Right atrium auricular region (tissue), 2 donors: Measurements from ENCODE around the gene TLX1. TPM values are rescaled to one million over a fixed set of nuclear protein-coding genes. Genes with fewer than 3 reads are reported as not detected.

ENCODE experiments used
- DNase-seq: peaks from one replicate; pipeline ENCODE4 v3.0.0-alpha.2; 2019; ENCODE audit warnings: low spot score
- H3K27ac ChIP-seq, 2 donors: fragments of 200-600 bp; sonication (generic); 1 replicate in 1 of 2; 2 replicates in 1 of 2; pipeline ENCODE4 v1.5.1; 2016 to 2019
- H3K27me3 ChIP-seq, 2 donors: fragments of 200-600 bp; sonication (generic); one replicate each; pipeline versions ENCODE4 v1.5.1 to v1.6.0; 2017 to 2019
- H3K36me3 ChIP-seq: fragments of 200-600 bp; sonication (generic); one replicate; pipeline ENCODE4 v1.5.1; 2016
- H3K4me1 ChIP-seq, 2 donors: fragments of 200-600 bp; sonication (generic); one replicate each; pipeline versions ENCODE4 v1.5.1 to v1.6.0; 2017 to 2019
- H3K4me3 ChIP-seq, 2 donors: fragments of 200-600 bp; sonication (generic); 1 replicate in 1 of 2; 2 replicates in 1 of 2; pipeline ENCODE4 v1.5.1; 2017 to 2019; ENCODE audit warnings: mild to moderate bottlenecking in 1 of 2, moderate library complexity in 1 of 2
- H3K9me3 ChIP-seq, 2 donors: fragments of 200-600 bp; sonication (generic); one replicate each; pipeline ENCODE4 v1.5.1; 2019
- CTCF ChIP-seq, 2 donors: fragments of 200-600 bp; sonication (generic); IDR thresholded peaks; one replicate each; pipeline ENCODE4 v1.5.1; 2019; ENCODE audit warnings: antibody characterized with exemption in 2 of 2
- total RNA-seq, 2 donors: library from RNA; depleted of rRNA; stranded (reverse); fragments of >200 nt; gene quantifications; one replicate each; pipeline ENCODE4 v1.1.0, GENCODE V29; 2016

Gene TLX1
- total RNA-seq, 2 donors from 2014 or later = not detected

GRCh38 chr10:101141616-101142532 lies 10.8 kb downstream of the TLX1 start:
- Histone ChIP-seq H3K36me3 (no peaks in the 10 kb centered on the region), H3K9me3 (no peaks in the 10 kb centered on the region), H3K4me1 (peaks cover 0 to 26% of the 10 kb centered on the region in 2 donors), H3K27me3 (peaks cover 41 to 64% of the 10 kb centered on the region in 2 donors), H3K27ac (no peak overlapping the region), H3K4me3 (no peak overlapping the region)
- DNase-seq = peak; percentile 84
- TF ChIP-seq CTCF (IDR thresholded peaks at IDR 0.05) = peak; percentile 95 to 96

- H3K36me3 ChIP-seq = no peaks in the 10 kb centered on the region
- H3K9me3 ChIP-seq = no peaks in the 10 kb centered on the region
- H3K4me3 ChIP-seq = no peak overlapping the region
- H3K27me3 ChIP-seq = peaks cover 42 to 72% of the 10 kb centered on the region in 2 donors
- no peak overlapping the region for H3K27ac ChIP-seq
- DNase-seq = no peak
- peak in 1 of 2 donors; percentile 17 for TF ChIP-seq CTCF (IDR thresholded peaks at IDR 0.05)
- H3K4me1 ChIP-seq = peaks cover 0 to 26% of the 10 kb centered on the region in 2 donors
Observed at GRCh38 chr10:101142533-101143344, 11.6 kb downstream of the TLX1 start.

GRCh38 chr10:101143345-101143630 lies 12.2 kb downstream of the TLX1 start:
- DNase-seq = no peak
- Histone ChIP-seq H3K9me3 (no peaks in the 10 kb centered on the region), H3K4me3 (no peak overlapping the region), H3K36me3 (no peaks in the 10 kb centered on the region), H3K27me3 (peaks cover 43 to 74% of the 10 kb centered on the region in 2 donors), H3K27ac (no peak overlapping the region), H3K4me1 (peaks cover 0 to 26% of the 10 kb centered on the region in 2 donors)
- TF ChIP-seq CTCF (IDR thresholded peaks at IDR 0.05) = no peak

- Histone ChIP-seq H3K4me1 (peaks cover 0 to 26% of the 10 kb centered on the region in 2 donors), H3K4me3 (no peak overlapping the region), H3K27me3 (peaks cover 35 to 66% of the 10 kb centered on the region in 2 donors), H3K27ac (no peak overlapping the region), H3K9me3 (peaks cover 0 to 3% of the 10 kb centered on the region in 2 donors), H3K36me3 (no peaks in the 10 kb centered on the region)
- DNase-seq = no peak
- TF ChIP-seq CTCF (IDR thresholded peaks at IDR 0.05) = no peak
Observed at GRCh38 chr10:101144053-101144452, 13.0 kb downstream of the TLX1 start.

- no peaks in the 10 kb centered on the region for H3K36me3 ChIP-seq
- no peak overlapping the region for H3K4me3 ChIP-seq
- no peak for TF ChIP-seq CTCF (IDR thresholded peaks at IDR 0.05)
- peaks cover 0 to 12% of the 10 kb centered on the region in 2 donors for H3K9me3 ChIP-seq
- no peak for DNase-seq
- no peak overlapping the region for H3K27ac ChIP-seq
- H3K4me1 ChIP-seq = peaks cover 0 to 18% of the 10 kb centered on the region in 2 donors
- peaks cover 27 to 55% of the 10 kb centered on the region in 2 donors for H3K27me3 ChIP-seq
Observed at GRCh38 chr10:101145145-101145544, 14.0 kb downstream of the TLX1 start.
